ENCODE results near the gene MCRIP2. TPM values are rescaled to one million over a fixed set of nuclear protein-coding genes. Genes with fewer than 3 reads are reported as not detected.

The MCRIP2 gene
- total RNA-seq, 1 donor from 2014 or later: 34.7 TPM

GRCh38 chr16:616733-617586, 24.7 kb upstream of the MCRIP2 start:
- DNase-seq (ENCODE audit: low spot score): no peak

- DNase-seq (ENCODE audit: low spot score): no peak
These were observed 23.8 kb upstream of the MCRIP2 start for GRCh38 chr16:617855-618254.

- no peak for DNase-seq (ENCODE audit: low spot score)
These were observed 22.0 kb upstream of the MCRIP2 start for GRCh38 chr16:619476-620100.

- no peak for DNase-seq (ENCODE audit: low spot score)
These were observed 20.7 kb upstream of the MCRIP2 start for GRCh38 chr16:620700-621525.

GRCh38 chr16:621526-622105, 20.0 kb upstream of the MCRIP2 start:
- no peak for DNase-seq (ENCODE audit: low spot score)

GRCh38 chr16:622920-623280, 18.7 kb upstream of the MCRIP2 start:
- DNase-seq (ENCODE audit: low spot score): no peak

GRCh38 chr16:624526-625070, 17.0 kb upstream of the MCRIP2 start:
- DNase-seq (ENCODE audit: low spot score): no peak

DNA sequence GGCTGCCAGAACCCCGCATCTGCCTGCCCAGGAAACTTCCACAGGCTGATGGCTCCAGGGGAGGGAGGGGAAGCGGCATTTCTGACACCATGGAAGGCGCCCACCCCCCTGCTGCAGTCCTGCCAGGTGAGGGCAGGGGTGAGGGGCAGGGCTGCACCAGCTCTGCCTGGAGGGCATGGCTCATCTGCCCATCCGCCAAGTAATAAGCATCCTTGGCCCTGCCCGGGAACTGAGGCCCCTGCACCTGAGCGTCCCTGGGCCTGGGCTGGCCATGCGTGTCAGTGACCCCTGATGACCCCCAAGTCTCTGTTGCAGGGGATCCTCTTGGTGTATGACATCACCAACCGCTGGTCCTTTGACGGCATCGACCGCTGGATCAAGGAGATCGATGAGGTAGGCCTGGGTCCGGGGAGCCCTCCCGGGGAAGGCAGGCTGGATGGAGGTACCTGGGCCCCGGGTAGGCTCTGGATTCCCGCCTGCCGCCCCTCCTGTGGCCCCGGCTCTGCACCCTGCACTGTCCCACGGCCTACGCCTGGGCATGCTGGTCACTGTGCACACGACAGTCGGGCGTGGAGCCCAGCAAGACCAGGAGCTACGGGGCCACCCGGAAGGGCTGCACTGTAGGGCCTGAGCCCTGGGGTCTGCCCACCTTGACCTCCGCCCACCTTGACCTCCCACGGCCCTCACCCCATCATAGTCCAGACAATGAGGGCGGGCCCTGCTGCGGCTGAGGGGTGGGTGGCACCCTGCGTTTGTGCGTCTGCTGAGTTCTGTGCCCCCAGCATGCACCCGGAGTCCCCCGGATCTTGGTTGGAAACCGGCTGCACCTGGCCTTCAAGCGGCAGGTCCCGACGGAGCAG, 16.3 kb upstream of the MCRIP2 start:
- DNase-seq (ENCODE audit: low spot score): no peak

- DNase-seq (ENCODE audit: low spot score): no peak
These were observed 15.5 kb upstream of the MCRIP2 start for GRCh38 chr16:625977-626765.

DNA sequence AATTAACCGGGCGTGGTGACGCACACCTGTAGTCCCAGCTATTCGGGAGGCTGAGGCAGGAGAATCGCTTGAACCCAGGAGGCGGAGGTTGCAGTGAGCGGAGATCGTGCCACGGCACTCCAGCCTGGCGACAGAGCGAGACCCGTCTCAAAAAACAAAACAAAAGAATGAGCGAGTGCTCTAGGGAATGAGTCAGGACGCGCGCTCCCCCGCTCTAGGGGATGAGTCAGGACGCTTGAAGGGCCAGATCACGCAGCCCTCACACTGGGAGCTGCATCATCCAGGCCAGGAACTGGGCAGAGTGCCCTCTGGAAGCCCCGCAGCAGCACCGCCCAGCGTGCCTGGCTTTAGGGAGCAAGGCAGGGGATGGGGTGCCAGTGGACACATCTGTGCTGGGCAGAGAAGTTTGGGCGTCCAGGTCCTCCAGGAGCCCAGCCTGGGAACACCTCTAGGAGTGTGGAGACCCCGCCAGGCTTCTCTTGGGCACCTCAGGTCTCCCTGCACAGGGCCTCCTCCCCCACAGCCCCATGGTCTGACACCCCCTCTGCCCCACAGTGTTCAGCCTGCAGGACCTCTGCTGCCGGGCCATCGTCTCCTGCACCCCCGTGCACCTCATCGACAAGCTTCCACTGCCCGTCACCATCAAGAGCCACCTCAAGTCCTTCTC, 14.7 kb upstream of the MCRIP2 start:
- DNase-seq (ENCODE audit: low spot score): no peak

DNA sequence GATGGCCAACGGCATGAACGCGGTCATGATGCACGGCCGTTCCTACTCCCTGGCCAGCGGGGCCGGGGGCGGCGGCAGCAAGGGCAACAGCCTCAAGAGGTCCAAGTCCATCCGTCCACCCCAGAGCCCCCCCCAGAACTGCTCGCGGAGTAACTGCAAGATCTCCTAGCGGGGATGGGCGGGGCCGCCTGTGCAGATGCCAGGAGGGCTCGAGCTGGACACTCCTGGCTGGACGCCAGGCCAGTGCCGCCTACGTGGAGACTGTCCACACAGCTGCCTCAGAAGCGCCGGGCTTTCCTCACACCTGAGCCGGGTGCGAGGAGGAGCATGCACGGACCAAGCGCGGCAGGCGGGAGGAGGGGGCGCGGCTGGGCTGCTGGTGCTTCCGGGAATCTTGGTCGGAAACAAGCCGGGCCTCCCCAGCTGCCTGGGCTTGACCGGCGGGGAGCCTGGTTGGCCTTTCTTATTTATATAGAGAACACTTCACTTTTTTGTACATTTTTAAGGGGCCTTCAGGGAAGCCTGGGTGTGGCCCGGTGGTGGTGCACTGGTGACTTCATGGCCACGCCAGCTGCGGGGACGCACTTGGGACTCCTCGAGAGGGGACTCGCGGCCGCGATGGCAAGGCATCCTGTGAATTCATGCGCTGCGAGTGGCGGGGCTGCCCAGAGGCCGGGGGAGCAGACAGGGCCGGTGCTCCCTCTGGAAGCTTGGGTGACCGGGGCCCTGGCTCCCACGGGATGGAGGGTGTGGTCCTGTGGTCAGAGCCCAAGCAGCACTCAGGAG, 14.0 kb upstream of the MCRIP2 start:
- no peak for DNase-seq (ENCODE audit: low spot score)

DNA sequence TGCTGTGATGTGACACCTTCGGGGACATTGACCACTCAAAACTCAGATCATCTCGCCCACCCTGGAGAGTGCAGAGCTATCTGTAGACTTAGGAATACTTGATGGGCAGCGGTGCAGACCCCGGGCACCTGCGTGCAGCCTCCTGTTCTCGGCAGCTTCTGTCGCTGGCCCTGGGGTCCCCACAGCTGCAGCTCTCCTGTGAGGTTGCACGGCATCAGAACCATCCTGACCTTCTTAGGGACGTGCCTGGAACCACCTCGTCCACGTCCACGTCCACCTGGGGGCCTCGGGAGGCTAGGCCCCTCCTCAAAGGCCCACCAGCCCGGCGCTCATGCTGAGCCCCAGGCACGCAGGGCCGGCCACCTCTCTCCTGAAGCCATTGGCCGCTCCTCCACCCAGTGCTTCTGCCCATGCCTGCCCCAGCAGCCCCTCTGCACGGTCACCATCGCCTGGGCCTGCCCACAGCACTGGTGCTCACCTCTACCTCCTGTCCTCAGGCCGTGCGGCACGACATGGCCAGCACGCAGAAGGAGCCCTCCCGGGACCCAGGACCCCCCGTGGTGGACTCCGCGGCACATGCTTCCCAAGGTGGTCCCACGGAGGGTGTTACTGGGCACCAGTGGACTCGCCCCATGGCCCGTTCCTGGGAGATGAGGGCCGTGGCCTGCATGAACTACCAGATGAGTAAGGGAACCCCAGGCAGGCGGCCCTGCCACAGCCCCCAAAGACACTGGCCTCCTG, 13.1 kb upstream of the MCRIP2 start:
- no peak for DNase-seq (ENCODE audit: low spot score)

DNA sequence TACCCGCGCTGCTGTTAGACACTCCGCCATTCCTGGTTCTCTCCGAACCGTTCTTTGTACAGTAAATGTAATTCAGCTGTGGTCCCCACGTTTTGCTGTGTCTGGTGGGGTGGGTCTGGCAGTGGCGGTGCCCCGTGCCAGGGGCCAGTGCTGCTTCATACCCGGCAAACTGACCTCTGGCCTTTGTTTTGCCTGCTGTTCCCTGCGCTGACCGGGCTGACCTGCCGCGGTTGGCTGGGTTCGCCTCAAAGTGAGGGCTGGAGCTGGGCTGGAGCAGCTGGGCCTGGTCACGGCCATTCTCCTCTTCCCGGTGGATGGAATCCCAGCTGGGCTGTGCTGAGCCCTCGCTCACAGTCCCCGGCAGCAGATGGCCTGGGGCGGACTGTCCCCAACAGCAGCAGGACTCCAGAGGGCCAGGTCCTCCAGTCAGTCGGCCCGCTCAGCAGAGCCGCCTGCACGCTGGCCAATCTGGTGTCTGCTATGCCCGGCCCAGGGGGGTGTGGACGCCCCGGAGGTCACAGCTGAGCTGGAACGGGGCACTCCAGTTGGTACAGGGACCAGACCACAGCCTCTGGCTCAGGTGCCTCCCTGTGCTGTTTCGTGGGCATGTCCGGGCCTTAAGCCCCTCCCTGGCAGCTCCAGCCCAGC, 12.3 kb upstream of the MCRIP2 start:
- no peak for DNase-seq (ENCODE audit: low spot score)

DNA sequence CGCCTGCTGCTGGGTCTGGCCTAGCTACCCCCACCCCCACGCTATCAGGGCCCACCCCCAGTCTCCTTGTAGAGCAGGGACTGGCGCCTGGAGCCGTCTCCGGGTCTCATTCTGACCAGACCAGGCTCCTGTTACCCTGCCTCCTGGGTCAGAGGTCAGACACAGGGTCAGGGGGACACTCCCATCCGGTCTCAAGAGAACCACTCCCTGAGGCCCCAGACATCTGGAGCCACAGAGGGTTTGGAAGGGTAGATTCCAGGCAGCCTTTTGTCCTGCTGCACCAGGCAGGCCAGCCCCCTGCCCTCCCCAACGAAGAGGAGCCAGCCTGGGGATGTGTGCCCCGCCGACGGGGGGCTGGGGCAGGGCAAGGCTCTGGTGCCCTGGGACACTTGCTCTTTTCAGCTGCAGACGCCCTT, 11.8 kb upstream of the MCRIP2 start:
- DNase-seq (ENCODE audit: low spot score): no peak

DNA sequence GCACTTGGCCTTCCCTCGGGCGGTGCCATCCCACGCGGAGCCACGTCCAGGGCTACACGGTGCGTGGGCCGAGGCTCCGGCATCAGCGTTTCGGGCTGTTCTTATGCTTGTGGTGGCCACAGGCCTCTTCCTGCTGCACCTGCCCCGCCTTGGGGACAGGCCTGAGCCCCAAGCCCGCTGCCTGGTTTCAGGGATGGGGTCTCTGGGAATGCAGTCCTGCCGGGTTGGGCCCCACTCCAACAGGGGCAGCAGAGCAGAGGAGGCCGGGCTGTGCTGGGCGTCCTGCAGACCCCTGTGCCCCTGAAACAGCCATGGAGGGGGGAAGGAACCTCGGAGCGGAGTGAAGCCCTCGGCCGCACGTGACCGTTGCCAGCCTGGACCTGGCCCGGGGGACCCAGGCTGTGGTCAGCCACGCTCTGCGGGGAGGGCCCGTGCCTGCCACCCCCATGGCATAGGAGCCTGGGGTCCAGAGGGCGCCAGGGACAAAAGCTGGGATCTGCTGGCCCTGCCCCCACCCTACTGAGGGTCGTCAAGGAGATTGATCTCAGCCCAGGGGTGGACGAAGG, 11.3 kb upstream of the MCRIP2 start:
- DNase-seq (ENCODE audit: low spot score): no peak

GRCh38 chr16:630815-631405, 10.7 kb upstream of the MCRIP2 start, which contains the start of gene WFIKKN1:
Gene WFIKKN1, plus strand, starts transcription at chr16:630985. Its CDS starts 269 bp downstream, at chr16:631254.
- DNase-seq (ENCODE audit: low spot score): no peak

Data from mesenteric fat pad (tissue), 1 donor.